GM18867 (cell line): ENCODE measurements around the gene ASB13.

Experiments used
- ATAC-seq: cut with Tn5 transposase; IDR thresholded peaks from one replicate; pipeline ENCODE4 v1.9.1; 2021; ENCODE audit warnings: mild to moderate bottlenecking, moderate library complexity; ENCODE audit not compliant: unreplicated experiment

The ASB13 gene, protein sequence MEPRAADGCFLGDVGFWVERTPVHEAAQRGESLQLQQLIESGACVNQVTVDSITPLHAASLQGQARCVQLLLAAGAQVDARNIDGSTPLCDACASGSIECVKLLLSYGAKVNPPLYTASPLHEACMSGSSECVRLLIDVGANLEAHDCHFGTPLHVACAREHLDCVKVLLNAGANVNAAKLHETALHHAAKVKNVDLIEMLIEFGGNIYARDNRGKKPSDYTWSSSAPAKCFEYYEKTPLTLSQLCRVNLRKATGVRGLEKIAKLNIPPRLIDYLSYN

DNA sequence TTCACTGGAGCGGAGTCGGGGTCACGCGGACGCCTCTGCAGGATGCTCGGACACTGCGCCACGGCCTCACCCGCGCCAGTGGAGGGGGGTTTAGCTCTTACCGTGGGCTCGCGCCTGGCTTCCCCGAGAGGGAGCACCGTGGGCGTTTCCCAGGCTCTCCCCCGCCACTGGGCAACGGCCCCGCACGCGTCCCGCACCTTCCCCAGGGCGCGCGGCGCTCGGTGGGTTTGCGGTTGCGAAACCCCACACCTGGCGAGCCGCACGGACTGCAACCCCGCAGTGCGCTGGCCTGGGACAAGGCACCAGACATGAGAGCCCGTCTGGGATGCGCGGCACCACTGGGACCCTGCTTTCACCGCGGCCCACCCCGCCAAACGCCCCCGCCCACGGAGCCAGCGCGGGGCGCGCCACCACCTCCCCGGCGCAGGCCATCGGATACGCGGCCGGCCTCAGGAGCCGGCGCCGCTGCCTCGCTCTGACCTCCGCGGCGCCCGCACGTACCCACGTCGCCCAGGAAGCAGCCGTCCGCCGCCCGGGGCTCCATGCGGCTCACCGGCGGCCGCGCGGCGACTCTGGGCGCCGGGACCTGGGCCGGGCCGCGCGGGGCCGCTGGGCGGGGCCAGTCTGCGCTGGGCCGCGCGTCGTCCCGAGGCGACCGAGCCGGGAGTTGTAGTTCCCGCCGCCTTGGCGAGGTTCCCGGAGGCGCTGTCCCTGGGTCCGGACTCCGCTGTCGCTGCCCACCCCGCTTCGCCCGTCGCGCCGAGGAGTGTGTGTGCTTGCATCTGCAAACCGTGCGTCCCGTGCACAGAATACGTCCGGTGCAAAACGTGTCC lies at the start of gene ASB13:
TSS of gene ASB13 (minus strand) at position 588 of the 833 bp plus-strand sequence. CDS start at position 544, 44 bp downstream.
- peak; percentile 52 for ATAC-seq

DNA sequence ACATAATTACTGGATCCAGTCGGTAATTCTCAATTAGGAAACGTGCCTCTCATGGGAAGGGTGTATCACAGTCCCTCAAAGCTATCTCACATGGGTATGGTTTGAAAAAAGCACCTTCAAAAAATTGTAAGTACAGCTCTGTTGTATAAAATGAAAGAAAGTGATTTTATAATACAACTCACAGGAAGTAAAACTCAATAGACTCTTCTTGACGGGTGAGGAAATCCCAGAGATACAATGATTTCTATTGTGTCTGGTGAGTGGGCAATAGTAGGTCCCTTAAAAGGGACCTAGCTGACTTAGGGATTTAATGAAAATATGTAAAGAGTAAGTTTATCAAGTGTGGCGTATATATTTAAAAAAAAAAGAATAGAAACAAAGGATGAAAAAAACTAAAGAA lies 45.2 kb upstream of the ASB13 start:
- ATAC-seq, result no peak

DNA sequence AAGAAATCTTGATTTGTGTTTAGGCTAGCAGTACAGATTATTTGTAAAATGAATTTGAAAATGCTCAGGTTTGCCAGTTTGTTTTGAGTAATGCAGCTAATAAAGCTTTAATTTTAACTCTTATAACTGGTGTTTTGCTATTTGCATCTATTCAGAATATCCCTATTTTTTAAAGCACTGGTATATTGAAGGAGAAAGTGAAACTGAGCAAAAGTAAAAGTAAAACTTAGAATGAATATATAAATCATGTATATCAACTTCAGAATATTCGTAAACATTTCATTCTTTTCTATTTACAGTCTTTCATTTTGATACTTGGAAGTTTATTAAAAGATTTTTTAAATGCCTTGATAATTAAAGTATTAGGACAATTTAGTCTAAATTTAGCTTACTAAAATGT lies 44.5 kb upstream of the ASB13 start:
- ATAC-seq, result no peak

DNA sequence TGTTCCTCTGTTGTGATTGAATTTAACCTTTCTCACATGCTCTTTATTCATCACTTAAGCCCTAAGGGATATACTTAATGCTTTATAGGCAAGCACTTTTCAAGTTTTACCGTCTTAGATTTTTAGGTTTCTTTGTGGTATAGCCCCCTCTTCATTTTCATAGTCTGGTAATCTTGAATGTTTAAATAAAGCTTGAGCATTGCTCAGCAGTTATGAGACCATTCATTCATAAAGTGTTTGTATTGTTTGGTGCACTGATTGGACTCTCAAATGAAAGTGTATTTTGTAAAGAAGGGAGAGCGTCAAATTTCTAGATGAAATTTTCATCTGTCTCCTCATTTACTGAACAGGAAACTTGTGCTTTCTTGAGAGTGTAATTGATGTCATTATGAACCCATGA lies 43.5 kb upstream of the ASB13 start:
- no peak for ATAC-seq

DNA sequence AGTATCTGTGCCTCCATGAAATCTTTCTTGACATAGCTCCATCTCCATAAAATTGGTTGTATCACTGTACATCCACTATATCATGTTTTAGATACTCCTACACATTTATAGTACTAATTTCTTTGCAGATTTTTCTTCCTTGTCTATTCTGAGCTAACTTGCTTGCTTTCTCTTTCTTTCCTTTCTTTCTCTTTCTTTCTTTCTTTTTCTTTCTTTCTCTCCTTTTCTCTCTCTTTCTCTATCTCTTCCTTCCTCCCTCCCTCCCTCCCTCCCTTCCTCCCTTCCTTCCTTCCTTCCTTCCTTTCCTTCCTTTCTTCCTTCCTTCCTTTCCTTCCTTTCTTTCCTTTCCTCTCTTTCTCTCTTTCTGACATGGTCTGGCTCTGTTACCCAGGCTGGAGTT lies 42.0 kb upstream of the ASB13 start:
- ATAC-seq, result no peak

DNA sequence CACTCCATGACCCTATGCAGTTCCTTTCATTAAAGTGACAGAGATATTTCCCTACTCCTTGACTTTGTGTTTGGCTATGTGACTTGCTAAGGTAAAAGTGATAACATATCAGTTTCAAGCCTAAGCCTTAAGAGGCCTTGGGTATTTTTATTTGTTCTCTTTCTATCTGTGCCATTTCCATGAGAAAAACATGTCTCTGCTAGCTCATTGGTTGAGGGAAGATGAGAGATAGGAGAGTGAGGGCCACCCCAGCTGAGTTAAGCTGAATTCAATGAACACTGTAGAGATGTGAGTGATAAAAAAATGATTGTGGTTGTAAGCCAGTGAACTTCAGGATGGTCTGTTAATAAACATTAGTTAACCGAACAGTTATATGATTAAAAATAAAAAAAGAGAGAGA lies 31.7 kb upstream of the ASB13 start:
- ATAC-seq, result no peak

DNA sequence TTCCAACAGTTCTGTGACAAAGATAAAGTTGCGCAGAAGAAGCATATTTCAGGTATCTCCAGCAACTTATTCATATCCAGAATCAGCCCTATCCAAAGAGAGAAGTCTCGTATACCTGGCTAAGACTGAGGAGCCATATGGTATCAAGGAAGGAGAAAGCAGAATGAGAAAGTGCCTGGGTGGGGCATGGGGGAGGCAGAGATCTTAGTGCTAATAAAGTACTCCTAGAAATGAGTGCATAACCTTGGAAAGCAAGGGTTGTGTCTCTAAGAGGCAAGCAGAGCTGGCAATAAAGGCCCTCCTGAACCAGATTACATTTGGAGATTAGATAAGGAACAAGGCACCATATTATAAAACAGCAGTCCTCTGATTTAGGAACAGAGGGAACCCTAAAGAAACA lies 30.9 kb upstream of the ASB13 start:
- ATAC-seq, result no peak

DNA sequence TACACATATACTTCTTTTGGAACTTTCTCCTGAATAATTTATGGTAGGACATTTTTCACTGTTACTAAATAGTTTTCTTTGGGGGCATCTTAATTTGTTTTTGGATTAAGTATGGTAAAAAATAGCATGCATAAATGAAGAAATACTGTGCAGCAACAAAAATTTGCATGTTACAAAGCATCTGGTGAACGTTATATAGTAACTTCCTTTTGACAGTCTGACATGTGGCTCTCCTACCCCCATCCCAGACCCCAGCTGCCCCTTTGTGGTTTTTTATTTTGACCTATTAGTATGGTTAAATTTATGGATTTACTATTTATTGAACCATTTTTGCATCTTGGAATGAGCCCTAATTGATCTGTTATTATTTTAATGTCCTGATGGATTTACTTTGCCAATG lies 28.2 kb upstream of the ASB13 start:
- ATAC-seq, result no peak

DNA sequence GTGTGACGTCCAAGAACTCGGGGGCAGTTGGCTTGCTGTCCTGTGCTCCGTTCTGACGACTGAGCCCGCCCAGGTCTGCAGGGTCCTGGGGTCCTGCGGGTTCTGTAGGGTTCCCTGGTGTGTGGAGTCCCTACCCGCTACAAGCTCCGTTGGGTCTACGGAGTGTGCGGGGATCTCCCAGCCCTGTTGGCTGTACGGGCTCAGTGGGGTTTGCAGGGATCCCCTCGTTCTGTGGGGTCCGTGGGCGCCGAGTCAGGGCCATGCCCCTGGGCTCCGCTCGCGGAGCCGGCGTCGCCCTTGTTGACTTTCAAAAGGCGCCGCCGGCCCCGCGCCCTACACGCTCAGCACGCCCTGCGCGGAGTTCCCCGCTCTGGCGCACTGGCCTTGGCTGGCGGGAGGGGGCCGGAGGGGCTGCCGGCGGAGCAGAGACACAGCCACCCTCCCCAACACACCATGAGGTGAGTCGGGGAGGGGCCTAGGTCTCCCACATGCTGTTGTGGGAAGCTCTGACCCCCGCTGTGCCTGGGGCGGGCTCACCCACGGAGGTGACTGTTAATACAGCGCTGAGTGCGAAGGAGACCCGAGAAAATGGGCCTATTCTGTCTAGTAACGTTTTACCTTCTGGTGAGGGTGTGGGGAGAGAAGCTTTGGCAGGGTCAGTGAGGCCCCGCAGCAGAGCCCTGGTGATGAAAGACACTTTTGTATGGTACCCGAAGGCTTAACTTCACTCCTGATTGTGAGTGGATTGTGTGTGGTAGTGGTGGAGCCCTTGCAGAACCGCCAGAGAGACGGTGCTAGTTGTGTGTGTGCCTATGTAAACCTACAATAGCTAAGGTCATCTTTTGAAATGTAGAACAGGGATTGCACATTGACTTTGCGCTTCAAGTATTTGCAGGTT lies 26.3 kb upstream of the ASB13 start:
- ATAC-seq, result peak; percentile 73

DNA sequence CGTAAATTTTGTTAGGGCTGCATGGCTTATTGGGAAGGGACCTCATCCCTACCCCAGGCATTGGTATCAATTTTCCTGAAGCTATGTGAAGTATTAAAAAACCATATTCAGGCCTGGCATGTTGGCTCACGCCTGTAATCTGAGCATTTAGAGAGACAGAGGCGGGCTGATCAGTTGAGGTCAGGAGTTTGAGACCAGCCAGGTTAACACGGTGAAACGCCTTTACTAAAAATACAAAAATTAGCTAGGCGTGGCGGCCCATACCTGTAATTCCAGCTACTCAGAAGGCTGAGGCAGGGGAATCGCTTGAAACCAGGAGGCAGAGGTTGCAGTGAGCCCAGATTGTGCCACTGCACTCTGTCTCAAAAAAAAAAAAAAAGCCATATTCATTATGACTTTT lies 25.4 kb upstream of the ASB13 start:
- ATAC-seq, result no peak

DNA sequence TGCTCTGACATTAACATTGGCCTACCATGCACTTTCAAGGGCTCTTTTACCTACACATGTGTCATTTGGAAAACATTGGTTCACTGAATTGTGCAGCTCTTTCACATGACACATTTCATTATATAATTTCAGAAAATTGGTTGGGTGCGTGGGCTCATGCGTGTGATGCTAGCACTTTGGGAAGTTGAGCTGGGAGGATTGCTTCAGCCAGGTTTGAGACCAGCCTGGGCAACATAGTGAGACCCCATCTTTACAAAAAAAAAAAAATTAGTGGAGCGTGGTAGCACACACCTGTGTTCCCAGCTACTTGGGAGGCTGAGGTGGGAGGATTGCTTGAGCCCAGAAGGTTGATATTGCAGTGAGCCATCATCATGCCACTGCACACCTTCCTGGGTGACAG lies 22.2 kb upstream of the ASB13 start:
- no peak for ATAC-seq

DNA sequence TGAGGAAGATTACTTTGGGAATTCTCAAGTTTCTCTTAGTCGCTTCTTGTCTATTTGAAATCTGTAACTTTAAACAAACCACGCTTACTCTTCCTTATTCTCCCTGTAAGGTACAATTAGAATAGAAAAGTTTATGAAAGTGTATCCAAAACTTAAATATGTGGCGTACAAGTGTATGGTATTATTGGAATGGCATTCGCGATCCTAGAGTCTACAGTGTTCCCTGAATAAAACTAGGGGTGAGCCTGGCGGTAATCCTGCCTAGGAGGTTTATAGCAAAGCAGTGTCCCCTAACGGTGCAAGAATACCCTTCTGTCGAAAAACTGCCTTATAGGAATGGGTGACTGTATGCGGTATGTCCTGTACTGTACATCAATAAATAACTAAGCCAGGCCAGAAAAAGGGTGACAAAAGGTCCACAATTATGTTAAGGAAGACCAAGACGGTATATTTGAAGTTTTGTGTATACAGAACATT lies 19.4 kb upstream of the ASB13 start:
- no peak for ATAC-seq

DNA sequence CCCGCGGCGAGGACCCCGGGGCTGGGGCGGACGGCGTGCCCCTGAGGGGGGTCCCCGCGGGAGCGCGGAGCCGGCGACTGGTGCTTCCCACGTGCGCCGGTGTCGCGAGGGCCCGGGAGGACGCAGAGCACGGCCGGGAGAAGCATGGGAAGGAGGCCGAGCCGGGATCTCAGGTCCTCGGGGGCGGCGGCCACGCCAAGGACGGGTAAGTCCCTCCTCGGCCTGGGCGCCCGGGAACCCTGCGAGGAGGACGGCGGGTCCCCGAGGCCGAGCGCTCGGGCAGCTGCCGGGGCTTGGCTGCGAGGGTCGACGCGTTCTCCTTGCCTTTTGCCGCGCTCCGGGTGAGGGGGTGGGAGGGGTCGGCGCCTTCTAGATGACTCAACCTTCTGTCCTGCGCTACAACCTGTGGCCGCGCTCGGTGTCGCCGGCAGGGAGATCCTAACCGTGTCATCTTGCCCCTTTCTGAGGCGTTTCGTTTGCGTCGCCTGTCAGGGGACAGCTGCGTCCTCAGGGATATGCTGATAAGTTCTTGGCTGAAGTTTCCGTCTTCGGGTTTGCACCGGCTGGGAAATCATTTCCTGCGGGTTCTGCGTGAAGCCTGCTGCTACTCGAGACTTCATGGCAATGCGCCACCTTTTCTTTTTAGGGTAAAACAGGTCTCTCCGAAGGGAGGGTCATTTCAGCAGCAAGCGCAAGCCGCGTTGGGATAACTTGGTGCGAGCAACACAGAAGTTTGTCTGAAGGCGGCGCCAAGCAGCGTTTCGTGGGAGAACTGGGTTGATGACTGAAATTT lies 18.8 kb upstream of the ASB13 start:
- ATAC-seq, result peak; percentile 36

DNA sequence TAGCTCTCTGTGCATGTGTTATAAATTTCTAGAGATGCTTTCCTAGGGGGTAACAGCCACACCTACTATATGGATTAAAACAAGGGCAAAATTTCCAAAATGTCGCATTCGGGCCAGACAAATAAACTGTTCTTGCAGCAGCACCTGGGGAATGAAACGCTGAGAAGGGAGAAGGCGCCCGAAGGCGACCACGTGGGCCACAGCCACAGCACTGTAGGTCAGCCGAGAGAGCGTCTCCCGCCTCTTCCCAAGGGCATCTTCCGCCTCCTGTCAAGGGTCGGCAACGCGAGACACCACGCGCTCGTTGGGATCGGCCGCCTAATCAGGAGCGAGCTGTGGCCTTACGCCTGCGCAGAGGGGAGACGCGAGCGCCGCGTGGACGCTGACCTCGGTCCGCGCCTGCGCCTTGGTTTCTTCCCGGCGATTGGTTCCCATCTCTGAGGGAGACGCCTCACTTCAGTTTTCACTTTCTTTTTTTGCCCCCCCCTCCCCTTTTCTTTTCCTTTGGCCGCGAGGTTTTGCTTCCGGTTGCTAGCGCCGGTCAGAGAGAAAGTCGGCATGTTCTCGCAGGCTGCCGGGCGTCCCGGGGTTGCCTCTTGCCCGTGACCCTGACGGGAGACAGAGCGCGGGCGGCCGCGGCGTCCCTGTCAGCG lies 18.0 kb upstream of the ASB13 start, which contains the start of gene TASOR2:
TSS of gene TASOR2 (plus strand) at position 521 of the 653 bp plus-strand sequence. CDS start 35,805 bp downstream, outside the sequence.
- ATAC-seq, result peak; percentile 79

DNA sequence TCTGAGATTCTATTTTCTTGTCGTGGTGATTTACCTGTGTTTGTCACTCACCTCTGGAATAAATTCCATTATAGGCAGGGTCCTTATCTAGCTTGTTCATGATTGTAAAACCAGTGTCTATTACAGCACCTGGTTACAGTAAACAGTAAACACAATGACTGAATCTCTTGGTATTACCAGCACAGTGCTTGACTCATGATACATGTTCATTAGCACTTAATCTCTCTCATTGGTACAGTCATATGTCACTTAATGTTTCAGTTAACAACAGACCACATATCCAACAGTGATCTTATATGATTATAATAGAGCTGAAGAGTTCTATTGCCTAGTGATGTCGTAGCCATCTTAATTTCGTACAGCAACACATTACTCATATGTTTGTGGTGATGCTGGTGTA lies 16.7 kb upstream of the ASB13 start:
- no peak for ATAC-seq

DNA sequence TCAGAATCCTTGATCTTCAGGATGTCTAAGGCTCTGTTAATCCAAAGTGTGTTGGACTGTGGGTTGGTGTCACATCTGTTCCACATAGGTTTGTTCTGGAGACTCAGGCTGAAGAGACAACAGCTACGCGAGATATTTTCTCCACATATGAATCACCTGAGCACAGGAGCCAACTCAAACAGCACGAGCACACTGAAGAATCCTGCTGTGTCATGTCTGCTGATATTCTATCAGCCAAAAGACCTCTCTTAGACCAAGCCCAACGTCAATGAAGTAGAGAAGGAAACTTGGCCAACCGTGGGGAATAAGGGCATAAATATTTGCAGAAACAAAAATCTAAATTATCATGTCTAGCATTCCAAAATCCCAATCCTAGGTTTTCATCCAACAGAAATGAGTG lies 15.5 kb upstream of the ASB13 start:
- ATAC-seq, result no peak

DNA sequence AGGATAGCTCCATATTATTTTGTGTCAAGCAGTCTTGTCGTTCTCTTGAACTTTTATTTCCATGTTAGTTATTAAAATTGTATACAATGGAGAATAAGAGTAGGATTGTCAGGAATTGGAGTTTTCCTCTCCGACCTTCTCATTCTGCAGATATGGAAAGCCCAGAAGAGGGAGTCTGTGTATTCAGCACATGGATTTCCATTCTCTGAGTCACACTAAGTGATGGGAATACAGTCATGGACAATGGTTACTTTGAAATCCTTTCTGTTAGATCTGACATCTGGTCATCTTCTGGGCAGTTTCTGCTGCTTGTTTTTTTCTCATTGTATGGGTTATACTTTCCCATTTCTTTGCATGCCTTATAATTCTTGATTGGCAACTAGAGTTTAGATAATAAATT lies 13.2 kb upstream of the ASB13 start:
- no peak for ATAC-seq

DNA sequence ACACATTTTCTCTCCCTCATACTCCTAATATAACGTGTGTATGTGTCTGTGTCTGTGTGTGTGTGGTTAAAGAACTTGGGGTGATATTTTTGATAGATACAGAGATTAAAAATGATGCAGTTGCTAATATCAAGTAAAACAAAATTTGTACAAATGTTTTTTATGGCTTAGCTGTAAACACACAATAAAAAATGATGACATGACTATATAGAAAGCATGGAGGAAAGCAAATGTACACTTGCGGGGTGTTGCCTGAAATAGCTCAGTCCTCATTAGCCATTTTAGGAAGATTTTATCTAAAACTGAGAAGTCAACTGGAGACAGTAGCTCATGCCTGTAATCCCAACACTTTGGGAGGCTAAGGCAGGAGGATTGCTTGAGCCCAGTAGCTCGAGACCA lies 12.6 kb upstream of the ASB13 start:
- no peak for ATAC-seq

DNA sequence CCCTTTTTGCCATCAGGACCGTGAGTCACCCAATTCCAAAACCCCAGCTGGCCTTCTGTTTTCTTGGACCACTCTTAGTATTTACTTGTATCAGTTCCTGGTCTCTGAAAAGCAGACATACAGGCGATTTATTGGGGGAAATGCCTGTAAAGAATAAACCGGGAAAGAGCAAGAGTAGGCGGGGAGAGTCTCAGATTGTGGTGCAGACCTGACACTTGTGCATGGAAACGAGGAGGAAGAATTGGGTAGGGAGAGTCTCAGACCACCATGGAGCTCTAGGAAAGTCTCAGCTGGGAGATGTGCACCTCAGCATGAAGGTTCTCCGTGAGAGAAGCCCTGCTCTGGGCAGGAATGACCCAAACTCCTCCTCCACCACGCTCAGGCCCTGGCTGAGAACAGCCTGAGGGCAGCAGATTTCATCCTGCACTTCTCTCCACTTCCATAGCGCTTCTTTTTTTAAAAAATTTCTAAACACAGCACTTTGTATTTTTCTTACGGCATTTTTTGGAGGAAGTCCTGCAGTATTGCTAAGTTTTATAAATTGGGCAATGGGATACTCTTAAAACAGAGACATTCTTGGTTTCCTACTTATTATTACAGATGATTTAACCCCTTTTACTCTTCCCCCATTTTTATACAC lies 12.1 kb upstream of the ASB13 start:
- no peak for ATAC-seq
